ENCODE data around the gene MAOB. TPM values are rescaled to one million over a fixed set of nuclear protein-coding genes. Genes with fewer than 3 reads are reported as not detected.
A peak's percentile ranks its signal among the peaks of the same experiment; 100 is the strongest.

MAOB gene
- total RNA-seq, 1 experiment from 2014 or later: not detected

GRCh38 chrX:43866423-43866822 lies 15.8 kb downstream of the MAOB start:
- H3K9me3 Mint-ChIP-seq (ENCODE audit: unreplicated experiment): no peaks in the 10 kb centered on the region
- ChIA-PET CTCF (interaction anchor here (0.6 kb wide), 1 partner anchor 158 kb away, joined by 3 read pairs; no protein-coding TSS in a partner anchor), POLR2A (no interaction called here)
- DNase-seq (ENCODE audit: unreplicated experiment): no peak
- no peak overlapping the region for H3K27ac Mint-ChIP-seq (ENCODE audit: low read depth, unreplicated experiment)
- no peaks in the 10 kb centered on the region for H3K36me3 Mint-ChIP-seq (ENCODE audit: insufficient read depth, unreplicated experiment)
- peaks cover 5% of the 10 kb centered on the region for H3K4me1 Mint-ChIP-seq (ENCODE audit: insufficient read depth, unreplicated experiment)
- no peak for TF ChIP-seq CTCF (IDR thresholded peaks at IDR 0.05; ENCODE audit: unreplicated experiment)
- intact Hi-C loops (cut with micrococcal nuclease): no loop called here
- BruUV-seq (replicated peaks): no TSS peak
- peaks cover 55% of the 10 kb centered on the region for H3K27me3 Mint-ChIP-seq (ENCODE audit: insufficient read depth, unreplicated experiment)
- no peak overlapping the region for H3K4me3 Mint-ChIP-seq (ENCODE audit: unreplicated experiment)

- Mint-ChIP-seq H3K9me3 (ENCODE audit: unreplicated experiment) (no peaks in the 10 kb centered on the region), H3K36me3 (ENCODE audit: insufficient read depth, unreplicated experiment) (no peaks in the 10 kb centered on the region), H3K4me3 (ENCODE audit: unreplicated experiment) (no peak overlapping the region), H3K27ac (ENCODE audit: low read depth, unreplicated experiment) (no peak overlapping the region), H3K27me3 (ENCODE audit: insufficient read depth, unreplicated experiment) (peaks cover 55% of the 10 kb centered on the region), H3K4me1 (ENCODE audit: insufficient read depth, unreplicated experiment) (peaks cover 5% of the 10 kb centered on the region)
- no peak for DNase-seq (ENCODE audit: unreplicated experiment)
- BruUV-seq (replicated peaks): no TSS peak
- ChIA-PET CTCF (no interaction called here), POLR2A (interaction anchor here (0.6 kb wide), 1 partner anchor 37 kb away, joined by 3 read pairs; no protein-coding TSS in a partner anchor)
- no peak for TF ChIP-seq CTCF (IDR thresholded peaks at IDR 0.05; ENCODE audit: unreplicated experiment)
- intact Hi-C loops (cut with micrococcal nuclease): no loop called here
Observed at GRCh38 chrX:43865791-43866190, 16.5 kb downstream of the MAOB start.

- Mint-ChIP-seq H3K9me3 (ENCODE audit: unreplicated experiment) (no peaks in the 10 kb centered on the region), H3K27ac (ENCODE audit: low read depth, unreplicated experiment) (peak overlapping the region; percentile 7), H3K4me1 (ENCODE audit: insufficient read depth, unreplicated experiment) (peaks cover 5% of the 10 kb centered on the region), H3K27me3 (ENCODE audit: insufficient read depth, unreplicated experiment) (peaks cover 28% of the 10 kb centered on the region), H3K4me3 (ENCODE audit: unreplicated experiment) (no peak overlapping the region), H3K36me3 (ENCODE audit: insufficient read depth, unreplicated experiment) (no peaks in the 10 kb centered on the region)
- no peak for TF ChIP-seq CTCF (IDR thresholded peaks at IDR 0.05; ENCODE audit: unreplicated experiment)
- DNase-seq (ENCODE audit: unreplicated experiment): peak; percentile 11
- CTCF ChIA-PET: no interaction called here
- POLR2A ChIA-PET: no interaction called here
- no TSS peak for BruUV-seq (replicated peaks)
- intact Hi-C loops (cut with micrococcal nuclease): no loop called here
Observed at GRCh38 chrX:43862434-43862833, 19.8 kb downstream of the MAOB start.

GRCh38 chrX:43861750-43862149 lies 20.5 kb downstream of the MAOB start:
- H3K9me3 Mint-ChIP-seq (ENCODE audit: unreplicated experiment): no peaks in the 10 kb centered on the region
- H3K27me3 Mint-ChIP-seq (ENCODE audit: insufficient read depth, unreplicated experiment): peaks cover 21% of the 10 kb centered on the region
- DNase-seq (ENCODE audit: unreplicated experiment): peak; percentile 64
- peak overlapping the region; percentile 7 for H3K27ac Mint-ChIP-seq (ENCODE audit: low read depth, unreplicated experiment)
- no peak overlapping the region for H3K4me3 Mint-ChIP-seq (ENCODE audit: unreplicated experiment)
- no peaks in the 10 kb centered on the region for H3K36me3 Mint-ChIP-seq (ENCODE audit: insufficient read depth, unreplicated experiment)
- ChIA-PET POLR2A (interaction anchor here (1.1 kb wide), 1 partner anchor 21 kb away, joined by 3 read pairs; no protein-coding TSS in a partner anchor), CTCF (interaction anchor here (0.6 to 1.2 kb wide), 2 partner anchors 26 to 35 kb away, joined by 3 to 4 read pairs; no protein-coding TSS in a partner anchor)
- intact Hi-C loops (cut with micrococcal nuclease): no loop called here
- no peak for TF ChIP-seq CTCF (IDR thresholded peaks at IDR 0.05; ENCODE audit: unreplicated experiment)
- no peaks in the 10 kb centered on the region for H3K4me1 Mint-ChIP-seq (ENCODE audit: insufficient read depth, unreplicated experiment)
- no TSS peak for BruUV-seq (replicated peaks)

Data from MCF 10A (cell line).